ENCODE data around the gene TMEM61. TPM values are rescaled to one million over a fixed set of nuclear protein-coding genes. Genes with fewer than 3 reads are reported as not detected.

Gene TMEM61
- total RNA-seq, 1 donor from 2014 or later = not detected

GRCh38 chr1:55037733-55038551, 57.5 kb downstream of the TMEM61 start:
- intact Hi-C loops (cut with micrococcal nuclease) = no loop called here

GRCh38 chr1:55038552-55038838, 58.1 kb downstream of the TMEM61 start:
- intact Hi-C loops (cut with micrococcal nuclease) = no loop called here

- intact Hi-C loops (cut with micrococcal nuclease) = no loop called here
These were observed 58.5 kb downstream of the TMEM61 start for GRCh38 chr1:55038974-55039341.

GRCh38 chr1:55039342-55040082, 59.1 kb downstream of the TMEM61 start, which contains the start of gene PCSK9:
Gene PCSK9, plus strand, starts transcription at chr1:55039548. Its CDS starts 290 bp downstream, at chr1:55039838.
- intact Hi-C loops (cut with micrococcal nuclease) = no loop called here

- intact Hi-C loops (cut with micrococcal nuclease) = no loop called here
These were observed 59.9 kb downstream of the TMEM61 start for GRCh38 chr1:55040083-55040932.

- intact Hi-C loops (cut with micrococcal nuclease) = no loop called here
These were observed 60.6 kb downstream of the TMEM61 start for GRCh38 chr1:55040933-55041494.

GRCh38 chr1:55041613-55042012, 61.2 kb downstream of the TMEM61 start:
- intact Hi-C loops (cut with micrococcal nuclease) = no loop called here

Other genes with a start within 250 kb of the TMEM61 start
- gene PARS2, start 216.1 kb upstream of the TMEM61 start, total RNA-seq = 5.0 and 5.6 TPM in 2 replicates
- gene TTC22, start 179.3 kb upstream of the TMEM61 start, total RNA-seq = 10.2 and 11.0 TPM in 2 replicates
- gene DHCR24, start 93.4 kb upstream of the TMEM61 start, total RNA-seq = 130 and 139 TPM in 2 replicates
- gene BSND, start 18.3 kb downstream of the TMEM61 start, total RNA-seq = not detected in 2 replicates
- gene PCSK9, start 58.9 kb downstream of the TMEM61 start, total RNA-seq = not detected in 2 replicates
- gene USP24, start 234.7 kb downstream of the TMEM61 start, total RNA-seq = 41.9 and 43.9 TPM in 2 replicates

All from T-helper 1 cell treated with Interleukin-12 subunit alpha and Interleukin-12 subunit beta and Interleukin-4 antibody, amounts not matched to agents 30 ng/mL and 1 ng/mL, for 36 hours (primary cell).